Activated T-cell treated with anti-CD3 and anti-CD28 coated beads, Interleukin-2, amount 50 U/mL, for 4 hours (primary cell): Measurements from ENCODE around the gene TRAF3. TPM values are rescaled to one million over a fixed set of nuclear protein-coding genes. Genes with fewer than 3 reads are reported as not detected.
"Not testable (repeated sequence)": the region's sequence is repeated elsewhere in the genome, so short reads cannot be mapped to it uniquely, and the experiment has no call there.

Source experiments
- ATAC-seq, 2 donors: fragments of 200-7000 bp; cut with Tn5 transposase; one replicate each; pipeline ENCODE4 v1.10.0; 2021
- DNase-seq: peaks from one replicate; pipeline ENCODE4 v3.0.0-alpha.2; 2020
- H3K27me3 Mint-ChIP-seq: one replicate; pipeline ENCODE4 v1.8.0; 2021; ENCODE audit warnings: low read depth, mixed read lengths
- H3K36me3 Mint-ChIP-seq: one replicate; pipeline ENCODE4 v1.8.0; 2022; ENCODE audit warnings: mixed read lengths; ENCODE audit not compliant: insufficient read depth
- H3K4me1 Mint-ChIP-seq: one replicate; pipeline ENCODE4 v1.8.0; 2021; ENCODE audit warnings: low read depth, mixed read lengths
- H3K4me3 Mint-ChIP-seq: one replicate; pipeline ENCODE4 v1.8.0; 2021; ENCODE audit warnings: mild to moderate bottlenecking, moderate library complexity, mixed read lengths
- H3K9me3 Mint-ChIP-seq: one replicate; pipeline ENCODE4 v1.8.0; 2021; ENCODE audit warnings: mixed read lengths
- total RNA-seq, 3 donors: library from RNA; stranded (reverse); gene quantifications; one replicate each; pipeline ENCODE4 v1.2.1, GENCODE V29; 2021

TRAF3 gene
- total RNA-seq, 3 donors from 2014 or later = 76.0 to 91.0 (median 78.1) TPM

GRCh38 chr14:102829016-102829548 is 51.8 kb downstream of the TRAF3 start:
- DNase-seq (no peak), ATAC-seq (no peak)
- peaks cover 67% of the 10 kb centered on the region for H3K4me1 Mint-ChIP-seq
- H3K27me3 Mint-ChIP-seq = no peaks in the 10 kb centered on the region
- H3K4me3 Mint-ChIP-seq = no peak overlapping the region
- H3K36me3 Mint-ChIP-seq = peaks cover 39% of the 10 kb centered on the region
- no peaks in the 10 kb centered on the region for H3K9me3 Mint-ChIP-seq

- Mint-ChIP-seq H3K4me3 (no peak overlapping the region), H3K27me3 (no peaks in the 10 kb centered on the region), H3K36me3 (peaks cover 48% of the 10 kb centered on the region), H3K9me3 (no peaks in the 10 kb centered on the region), H3K4me1 (peaks cover 57% of the 10 kb centered on the region)
- no peak for DNase-seq
- no peak for ATAC-seq
Observed at GRCh38 chr14:102830474-102831045, 53.3 kb downstream of the TRAF3 start.

GRCh38 chr14:102831163-102831804 is 54.0 kb downstream of the TRAF3 start:
- H3K4me1 Mint-ChIP-seq = peaks cover 49% of the 10 kb centered on the region

GRCh38 chr14:102833341-102833740 is 56.1 kb downstream of the TRAF3 start:
- Mint-ChIP-seq H3K4me1 (peaks cover 36% of the 10 kb centered on the region), H3K4me3 (no peak overlapping the region), H3K36me3 (peaks cover 50% of the 10 kb centered on the region), H3K27me3 (no peaks in the 10 kb centered on the region), H3K9me3 (no peaks in the 10 kb centered on the region)
- no peak for ATAC-seq
- no peak for DNase-seq

More at GRCh38 chr14:102831163-102831804, 54.0 kb downstream of the TRAF3 start:
- peak; percentile 15 to 18 for ATAC-seq
- DNase-seq = no peak
- Mint-ChIP-seq H3K27me3 (no peaks in the 10 kb centered on the region), H3K4me3 (no peak overlapping the region), H3K9me3 (no peaks in the 10 kb centered on the region), H3K36me3 (peaks cover 42% of the 10 kb centered on the region)

- no peak for ATAC-seq
- no peak overlapping the region for H3K4me3 Mint-ChIP-seq
- H3K4me1 Mint-ChIP-seq = peaks cover 30% of the 10 kb centered on the region
- no peaks in the 10 kb centered on the region for H3K9me3 Mint-ChIP-seq
- no peaks in the 10 kb centered on the region for H3K27me3 Mint-ChIP-seq
- peaks cover 47% of the 10 kb centered on the region for H3K36me3 Mint-ChIP-seq
- no peak for DNase-seq
Observed at GRCh38 chr14:102833991-102834390, 56.7 kb downstream of the TRAF3 start.

- DNase-seq (no peak), ATAC-seq (no peak)
- Mint-ChIP-seq H3K4me3 (no peak overlapping the region), H3K9me3 (no peaks in the 10 kb centered on the region), H3K27me3 (no peaks in the 10 kb centered on the region), H3K36me3 (peaks cover 43% of the 10 kb centered on the region), H3K4me1 (peaks cover 21% of the 10 kb centered on the region)
Observed at GRCh38 chr14:102835959-102836358, 58.7 kb downstream of the TRAF3 start.

- Mint-ChIP-seq H3K36me3 (peaks cover 36% of the 10 kb centered on the region), H3K4me1 (peaks cover 13% of the 10 kb centered on the region)
- H3K9me3 Mint-ChIP-seq, DNase-seq, H3K4me3 Mint-ChIP-seq, H3K27me3 Mint-ChIP-seq, ATAC-seq: not testable (repeated sequence)
Observed at GRCh38 chr14:102837120-102837519, 59.9 kb downstream of the TRAF3 start.

- ATAC-seq = no peak
- Mint-ChIP-seq H3K36me3 (peaks cover 34% of the 10 kb centered on the region), H3K4me1 (peaks cover 9% of the 10 kb centered on the region), H3K9me3 (no peaks in the 10 kb centered on the region), H3K27me3 (no peaks in the 10 kb centered on the region), H3K4me3 (no peak overlapping the region)
- DNase-seq = no peak
Observed at GRCh38 chr14:102838501-102838900, 61.3 kb downstream of the TRAF3 start.

GRCh38 chr14:102840115-102840514 is 62.9 kb downstream of the TRAF3 start:
- Mint-ChIP-seq H3K9me3 (no peaks in the 10 kb centered on the region), H3K36me3 (peaks cover 28% of the 10 kb centered on the region), H3K4me3 (no peak overlapping the region), H3K27me3 (no peaks in the 10 kb centered on the region), H3K4me1 (peaks cover 7% of the 10 kb centered on the region)
- DNase-seq = no peak
- ATAC-seq = no peak

GRCh38 chr14:102840771-102841528 is 63.7 kb downstream of the TRAF3 start:
- H3K4me1 Mint-ChIP-seq = peaks cover 4% of the 10 kb centered on the region
- H3K27me3 Mint-ChIP-seq = no peaks in the 10 kb centered on the region
- H3K9me3 Mint-ChIP-seq = no peaks in the 10 kb centered on the region
- no peak overlapping the region for H3K4me3 Mint-ChIP-seq
- DNase-seq (no peak), ATAC-seq (no peak)
- peaks cover 25% of the 10 kb centered on the region for H3K36me3 Mint-ChIP-seq

GRCh38 chr14:102848830-102849525 is 71.7 kb downstream of the TRAF3 start:
- H3K36me3 Mint-ChIP-seq = peaks cover 27% of the 10 kb centered on the region
- peaks cover 6% of the 10 kb centered on the region for H3K4me1 Mint-ChIP-seq
- ATAC-seq (no peak), DNase-seq (no peak)
- no peak overlapping the region for H3K4me3 Mint-ChIP-seq
- H3K9me3 Mint-ChIP-seq = no peaks in the 10 kb centered on the region
- H3K27me3 Mint-ChIP-seq = no peaks in the 10 kb centered on the region

GRCh38 chr14:102849526-102850379 is 72.5 kb downstream of the TRAF3 start:
- Mint-ChIP-seq H3K9me3 (no peaks in the 10 kb centered on the region), H3K36me3 (peaks cover 29% of the 10 kb centered on the region), H3K4me3 (peak overlapping the region; percentile 5), H3K4me1 (peaks cover 8% of the 10 kb centered on the region), H3K27me3 (no peaks in the 10 kb centered on the region)
- DNase-seq (no peak), ATAC-seq (no peak)

- DNase-seq = no peak
- no peak overlapping the region for H3K4me3 Mint-ChIP-seq
- H3K9me3 Mint-ChIP-seq = no peaks in the 10 kb centered on the region
- ATAC-seq = no peak
- H3K27me3 Mint-ChIP-seq = no peaks in the 10 kb centered on the region
- H3K36me3 Mint-ChIP-seq = peaks cover 41% of the 10 kb centered on the region
- peaks cover 16% of the 10 kb centered on the region for H3K4me1 Mint-ChIP-seq
Observed at GRCh38 chr14:102853648-102854047, 76.4 kb downstream of the TRAF3 start.
